ENCODE measurements around the gene HSPA12A. TPM values are rescaled to one million over a fixed set of nuclear protein-coding genes. Genes with fewer than 3 reads are reported as not detected.

The HSPA12A gene
- total RNA-seq, 1 donor from 2014 or later = 13.7 TPM

DNA sequence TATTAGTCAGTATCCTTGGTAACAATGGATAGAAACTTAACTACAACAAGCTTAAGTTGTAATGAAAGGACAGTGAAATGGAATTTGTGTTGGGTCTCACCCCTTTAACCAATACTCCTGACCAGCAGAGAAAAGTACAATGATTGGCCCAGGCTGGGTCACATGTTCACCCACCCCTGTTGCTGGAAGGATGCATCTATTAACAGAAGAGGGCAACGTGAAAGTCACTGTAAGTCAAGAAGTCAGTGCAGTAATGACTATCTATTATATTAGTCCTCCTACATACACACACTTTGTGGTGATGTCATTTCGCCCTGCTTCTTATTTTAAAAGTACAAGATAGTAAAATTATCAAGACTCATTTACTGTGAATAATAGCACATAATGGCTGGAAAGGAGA is 105.4 kb downstream of the HSPA12A start:
- Histone ChIP-seq H3K36me3 (ENCODE audit: control insufficient read depth, insufficient read depth, low read length) (no peaks in the 10 kb centered on the region), H3K27me3 (ENCODE audit: control insufficient read depth, insufficient read depth, low read length) (no peaks in the 10 kb centered on the region), H3K4me3 (ENCODE audit: low read depth, low read length) (no peak overlapping the region)
- DNase-seq (ENCODE audit: low read depth) = no peak
- TF ChIP-seq, protein P1, sequence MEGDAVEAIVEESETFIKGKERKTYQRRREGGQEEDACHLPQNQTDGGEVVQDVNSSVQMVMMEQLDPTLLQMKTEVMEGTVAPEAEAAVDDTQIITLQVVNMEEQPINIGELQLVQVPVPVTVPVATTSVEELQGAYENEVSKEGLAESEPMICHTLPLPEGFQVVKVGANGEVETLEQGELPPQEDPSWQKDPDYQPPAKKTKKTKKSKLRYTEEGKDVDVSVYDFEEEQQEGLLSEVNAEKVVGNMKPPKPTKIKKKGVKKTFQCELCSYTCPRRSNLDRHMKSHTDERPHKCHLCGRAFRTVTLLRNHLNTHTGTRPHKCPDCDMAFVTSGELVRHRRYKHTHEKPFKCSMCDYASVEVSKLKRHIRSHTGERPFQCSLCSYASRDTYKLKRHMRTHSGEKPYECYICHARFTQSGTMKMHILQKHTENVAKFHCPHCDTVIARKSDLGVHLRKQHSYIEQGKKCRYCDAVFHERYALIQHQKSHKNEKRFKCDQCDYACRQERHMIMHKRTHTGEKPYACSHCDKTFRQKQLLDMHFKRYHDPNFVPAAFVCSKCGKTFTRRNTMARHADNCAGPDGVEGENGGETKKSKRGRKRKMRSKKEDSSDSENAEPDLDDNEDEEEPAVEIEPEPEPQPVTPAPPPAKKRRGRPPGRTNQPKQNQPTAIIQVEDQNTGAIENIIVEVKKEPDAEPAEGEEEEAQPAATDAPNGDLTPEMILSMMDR (IDR thresholded peaks at IDR 0.05; ENCODE audit: insufficient read depth, low read length, poor library complexity, severe bottlenecking) = no peak

DNA sequence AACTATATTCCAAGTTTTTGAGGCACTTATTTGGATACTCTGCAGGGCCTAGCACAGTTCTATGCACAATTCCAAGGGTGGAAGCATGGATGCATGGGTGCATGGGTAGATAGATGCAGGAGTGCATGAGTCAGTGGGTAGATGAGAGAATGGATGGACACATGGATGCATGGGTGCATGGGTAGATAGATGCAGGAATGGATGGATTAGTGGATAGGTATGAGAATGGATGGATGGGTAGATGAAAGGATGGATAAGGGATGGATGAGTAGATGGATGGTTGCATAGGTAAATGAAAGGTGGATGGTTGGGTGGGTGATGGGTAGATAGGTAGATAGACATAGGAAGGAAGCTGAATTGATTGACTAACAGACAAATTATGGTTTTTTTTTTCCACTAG is 106.0 kb downstream of the HSPA12A start:
- TF ChIP-seq, protein P1 (IDR thresholded peaks at IDR 0.05; ENCODE audit: insufficient read depth, low read length, poor library complexity, severe bottlenecking) = no peak
- DNase-seq (ENCODE audit: low read depth) = no peak
- no peak overlapping the region for H3K4me3 ChIP-seq (ENCODE audit: low read depth, low read length)
- H3K27me3 ChIP-seq (ENCODE audit: control insufficient read depth, insufficient read depth, low read length) = no peaks in the 10 kb centered on the region
- no peaks in the 10 kb centered on the region for H3K36me3 ChIP-seq (ENCODE audit: control insufficient read depth, insufficient read depth, low read length)

DNA sequence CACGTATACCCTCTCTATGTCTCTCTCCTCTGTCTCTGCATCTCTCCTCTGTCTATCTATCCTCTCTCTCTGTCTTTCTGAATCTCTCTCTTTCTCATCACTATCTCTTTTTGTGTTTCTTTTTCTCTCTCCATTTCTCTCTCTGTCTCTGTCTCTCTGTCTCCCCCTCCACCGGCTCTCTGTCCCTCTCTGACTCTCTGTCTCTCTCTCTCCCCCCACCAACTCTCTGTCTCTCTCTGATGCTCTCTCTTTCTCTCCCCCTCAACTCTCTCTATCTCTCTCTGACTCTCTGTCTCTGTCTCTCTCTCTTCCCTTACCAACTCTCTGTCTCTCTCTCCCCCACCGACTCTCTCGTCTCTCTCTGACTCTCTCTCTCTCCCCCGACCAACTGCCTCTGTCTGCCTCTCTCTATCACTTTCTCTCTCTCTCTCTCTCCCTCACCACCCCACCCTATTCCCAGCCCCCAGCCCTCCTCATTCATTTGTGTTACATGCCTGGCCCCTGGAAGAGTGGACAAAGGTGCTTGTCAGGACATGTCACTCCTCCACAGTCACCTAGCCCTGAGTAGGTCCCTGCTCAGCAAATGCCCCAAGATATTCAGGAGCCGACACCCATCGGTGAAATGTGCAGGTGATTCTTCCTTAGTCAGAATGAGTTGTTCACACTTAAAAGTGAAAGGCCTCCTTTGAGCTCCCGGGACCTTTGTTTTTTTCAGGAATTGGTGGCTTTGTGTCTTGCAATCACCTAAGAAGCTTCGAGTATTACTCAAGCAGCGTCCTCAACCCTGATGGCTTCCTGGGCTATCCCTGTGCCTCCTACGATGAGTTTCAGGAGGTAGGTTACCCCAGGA is 108.0 kb downstream of the HSPA12A start:
- no peak for DNase-seq (ENCODE audit: low read depth)
- Histone ChIP-seq H3K4me3 (ENCODE audit: low read depth, low read length) (no peak overlapping the region), H3K36me3 (ENCODE audit: control insufficient read depth, insufficient read depth, low read length) (no peaks in the 10 kb centered on the region), H3K27me3 (ENCODE audit: control insufficient read depth, insufficient read depth, low read length) (peaks cover 5% of the 10 kb centered on the region)
- TF ChIP-seq, protein P1 (IDR thresholded peaks at IDR 0.05; ENCODE audit: insufficient read depth, low read length, poor library complexity, severe bottlenecking) = no peak

DNA sequence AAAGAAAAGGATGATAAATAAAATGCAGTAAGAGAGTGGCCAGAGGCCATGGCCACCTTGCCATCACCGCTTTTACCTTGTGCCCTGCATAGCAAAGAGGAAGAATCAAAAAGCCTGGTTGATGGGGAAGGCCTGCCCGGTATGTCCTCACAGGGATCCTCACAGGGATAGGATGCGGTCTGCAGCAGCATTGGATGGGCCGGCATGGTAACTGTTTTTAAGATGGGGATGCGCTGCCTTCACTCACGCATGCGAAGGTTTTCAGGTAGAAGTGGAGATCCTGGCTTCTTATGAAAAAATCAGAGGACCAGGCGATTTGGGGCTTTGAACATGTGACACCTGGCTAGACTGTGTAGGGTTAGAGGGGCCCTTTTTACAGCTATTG is 109.2 kb downstream of the HSPA12A start:
- TF ChIP-seq, protein P1 (IDR thresholded peaks at IDR 0.05; ENCODE audit: insufficient read depth, low read length, poor library complexity, severe bottlenecking) = no peak

DNA sequence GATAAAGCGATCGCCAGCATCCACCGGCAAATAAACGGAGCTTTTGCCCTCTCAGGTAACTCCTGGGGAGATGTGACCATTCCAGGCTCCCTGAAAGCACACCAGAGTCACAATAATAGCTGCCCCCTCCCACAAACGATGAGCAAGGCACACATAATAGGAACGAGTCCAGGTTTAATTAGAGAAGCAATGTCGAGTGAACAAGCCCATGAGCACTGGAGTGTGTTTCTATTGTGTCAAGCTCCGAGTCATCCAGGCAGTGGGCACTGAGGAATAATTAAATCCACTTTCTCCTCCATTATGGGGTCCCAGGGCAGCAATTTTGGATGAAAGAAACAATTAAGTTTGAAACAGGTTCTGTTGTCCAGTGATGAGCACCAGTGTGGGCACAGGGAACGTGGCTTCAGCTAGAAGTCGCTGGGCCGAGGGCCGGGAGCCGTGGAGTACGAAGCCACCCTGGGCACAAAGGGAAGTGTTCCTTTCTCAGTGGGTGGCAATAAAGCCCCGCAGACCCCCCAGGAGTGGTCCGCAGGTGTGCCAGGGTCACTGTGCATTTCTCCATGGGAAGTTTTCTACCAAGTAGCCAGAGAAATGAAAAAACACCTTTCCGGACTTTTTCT is 109.7 kb downstream of the HSPA12A start:
- H3K4me3 ChIP-seq (ENCODE audit: low read depth, low read length) = no peak overlapping the region
- TF ChIP-seq, protein P1 (IDR thresholded peaks at IDR 0.05; ENCODE audit: insufficient read depth, low read length, poor library complexity, severe bottlenecking) = no peak
- no peaks in the 10 kb centered on the region for H3K36me3 ChIP-seq (ENCODE audit: control insufficient read depth, insufficient read depth, low read length)
- H3K27me3 ChIP-seq (ENCODE audit: control insufficient read depth, insufficient read depth, low read length) = peaks cover 7% of the 10 kb centered on the region
- DNase-seq (ENCODE audit: low read depth) = no peak

More for the DNA sequence above, 109.2 kb downstream of the HSPA12A start:
- no peak for DNase-seq (ENCODE audit: low read depth)
- H3K27me3 ChIP-seq (ENCODE audit: control insufficient read depth, insufficient read depth, low read length) = peaks cover 7% of the 10 kb centered on the region
- H3K36me3 ChIP-seq (ENCODE audit: control insufficient read depth, insufficient read depth, low read length) = no peaks in the 10 kb centered on the region
- H3K4me3 ChIP-seq (ENCODE audit: low read depth, low read length) = no peak overlapping the region

All from kidney epithelial cell (primary cell).